B cell (primary cell): ENCODE results near the gene DLD.
"Not testable (repeated sequence)": the region's sequence is repeated elsewhere in the genome, so short reads cannot be mapped to it uniquely, and the experiment has no call there.

Experiments
- CTCF ChIP-seq: fragments of 200-600 bp; IDR thresholded peaks from one replicate; pipeline ENCODE4 v1.8.0; 2022; ENCODE audit warnings: antibody characterized with exemption, mild to moderate bottlenecking
- EZH2 ChIP-seq: IDR thresholded peaks from 2 replicates; pipeline ENCODE4 v1.6.1; 2012; ENCODE audit warnings: borderline replicate concordance, low read depth, mild to moderate bottlenecking, moderate library complexity, low read length; ENCODE audit not compliant: insufficient read depth, poor library complexity, severe bottlenecking

GRCh38 chr7:107848211-107848610, 42.8 kb upstream of the DLD start:
- not testable (repeated sequence) for TF ChIP-seq CTCF, EZH2
